ENCODE measurements around the gene IFI30. TPM values are rescaled to one million over a fixed set of nuclear protein-coding genes. Genes with fewer than 3 reads are reported as not detected.

The IFI30 gene
- total and polyA plus RNA-seq, 2 experiments from 2014 or later = 27.4 to 34.4 TPM

- H3K9me2 ChIP-seq (ENCODE audit: insufficient read depth) = no peaks in the 10 kb centered on the region
- no peak overlapping the region for H3K4me3 Mint-ChIP-seq
- no peaks in the 10 kb centered on the region for H3K9me3 Mint-ChIP-seq
These were observed 16.0 kb upstream of the IFI30 start for GRCh38 chr19:18157465-18158063.

GRCh38 chr19:18158467-18158866 is 15.1 kb upstream of the IFI30 start:
- peaks cover 19% of the 10 kb centered on the region for H3K4me1 Mint-ChIP-seq
- no peaks in the 10 kb centered on the region for H3K9me2 ChIP-seq (ENCODE audit: insufficient read depth)
- H3K4me2 ChIP-seq = no peak overlapping the region
- H3K9me3 Mint-ChIP-seq = no peaks in the 10 kb centered on the region
- peaks cover 10% of the 10 kb centered on the region; the same call in 1 of the 2 replicates for H3K4me1 ChIP-seq (ENCODE audit: insufficient read depth)
- DNase-seq (ENCODE audit: low spot score) (no peak), ATAC-seq (no peak)
- H3K36me3 Mint-ChIP-seq (ENCODE audit: low read depth) = peaks cover 21% of the 10 kb centered on the region
- no peak overlapping the region for H3K27ac Mint-ChIP-seq
- peaks cover 7% of the 10 kb centered on the region for H3K79me2 ChIP-seq (replicated peaks; ENCODE audit: insufficient read depth)
- H3K4me3 ChIP-seq = no peak overlapping the region
- no peaks in the 10 kb centered on the region for H3K27me3 ChIP-seq (ENCODE audit: insufficient read depth)
- peaks cover 9% of the 10 kb centered on the region for H4K20me1 ChIP-seq (replicated peaks; ENCODE audit: insufficient read depth)
- H3K4me3 Mint-ChIP-seq = no peak overlapping the region
- H2AFZ ChIP-seq = no peak overlapping the region
- H3K36me3 ChIP-seq (ENCODE audit: insufficient read depth) = no peaks in the 10 kb centered on the region
- H3K27ac ChIP-seq (ENCODE audit: low read depth) = no peak overlapping the region; the same call in 1 of the 2 replicates
- peaks cover 18% of the 10 kb centered on the region for H3F3A ChIP-seq (replicated peaks; ENCODE audit: low read depth)
- H3K27me3 Mint-ChIP-seq (ENCODE audit: insufficient read depth, low read depth, poor library complexity) = peaks cover 11% of the 10 kb centered on the region
- TF ChIP-seq POLR2AphosphoS5 (IDR thresholded peaks at IDR 0.05; ENCODE audit: low read depth) (no peak), ZNF462 (CRISPR knock-in tag; IDR thresholded peaks at IDR 0.05) (no peak), EZH2phosphoT487 (IDR thresholded peaks at IDR 0.05; ENCODE audit: unreplicated experiment) (no peak), NANOG (IDR thresholded peaks at IDR 0.05; ENCODE audit: borderline replicate concordance) (no peak)

More at GRCh38 chr19:18157465-18158063, 16.0 kb upstream of the IFI30 start:
- H3K4me1 ChIP-seq (ENCODE audit: insufficient read depth) = peaks cover 10% of the 10 kb centered on the region; the same call in 1 of the 2 replicates
- peak overlapping the region; percentile 65 for H3K27ac ChIP-seq (ENCODE audit: low read depth)
- peaks cover 19% of the 10 kb centered on the region for H3K4me1 Mint-ChIP-seq
- no peak overlapping the region for H3K27ac Mint-ChIP-seq
- H3K36me3 Mint-ChIP-seq (ENCODE audit: low read depth) = peaks cover 13% of the 10 kb centered on the region
- H3K4me3 ChIP-seq = no peak overlapping the region
- ATAC-seq (peak; percentile 29), DNase-seq (ENCODE audit: low spot score) (peak; percentile 75)
- H3K4me2 ChIP-seq = no peak overlapping the region
- TF ChIP-seq CTCF (conservative IDR thresholded peaks at IDR 0.05; ENCODE audit: low read depth in 2 of 2) (0 out of 4 replicates have a peak, but pooled peaks of 1 of the 2 experiments have one; percentile 5), ETS1 (IDR thresholded peaks at IDR 0.05) (no peak)
- H3K27me3 Mint-ChIP-seq (ENCODE audit: insufficient read depth, low read depth, poor library complexity) = peaks cover 11% of the 10 kb centered on the region
- H3K36me3 ChIP-seq (ENCODE audit: insufficient read depth) = no peaks in the 10 kb centered on the region
- H2AFZ ChIP-seq = no peak overlapping the region
- H3K27me3 ChIP-seq (ENCODE audit: insufficient read depth) = no peaks in the 10 kb centered on the region
- H4K20me1 ChIP-seq (replicated peaks; ENCODE audit: insufficient read depth) = peaks cover 9% of the 10 kb centered on the region
- peaks cover 18% of the 10 kb centered on the region for H3F3A ChIP-seq (replicated peaks; ENCODE audit: low read depth)
- H3K79me2 ChIP-seq (replicated peaks; ENCODE audit: insufficient read depth) = peaks cover 7% of the 10 kb centered on the region

Data from GM23338 (cell line).